GM18502 (cell line): ENCODE data around the gene BAIAP2.
"Not testable (repeated sequence)": the region's sequence is repeated elsewhere in the genome, so short reads cannot be mapped to it uniquely, and the experiment has no call there.

Source experiments
- ATAC-seq: cut with Tn5 transposase; IDR thresholded peaks from one replicate; pipeline ENCODE4 v1.9.1; 2021; ENCODE audit warnings: mild to moderate bottlenecking; ENCODE audit not compliant: unreplicated experiment, poor library complexity

Gene BAIAP2

GRCh38 chr17:81000334-81000630 lies 34.7 kb upstream of the BAIAP2 start:
- no peak for ATAC-seq

DNA sequence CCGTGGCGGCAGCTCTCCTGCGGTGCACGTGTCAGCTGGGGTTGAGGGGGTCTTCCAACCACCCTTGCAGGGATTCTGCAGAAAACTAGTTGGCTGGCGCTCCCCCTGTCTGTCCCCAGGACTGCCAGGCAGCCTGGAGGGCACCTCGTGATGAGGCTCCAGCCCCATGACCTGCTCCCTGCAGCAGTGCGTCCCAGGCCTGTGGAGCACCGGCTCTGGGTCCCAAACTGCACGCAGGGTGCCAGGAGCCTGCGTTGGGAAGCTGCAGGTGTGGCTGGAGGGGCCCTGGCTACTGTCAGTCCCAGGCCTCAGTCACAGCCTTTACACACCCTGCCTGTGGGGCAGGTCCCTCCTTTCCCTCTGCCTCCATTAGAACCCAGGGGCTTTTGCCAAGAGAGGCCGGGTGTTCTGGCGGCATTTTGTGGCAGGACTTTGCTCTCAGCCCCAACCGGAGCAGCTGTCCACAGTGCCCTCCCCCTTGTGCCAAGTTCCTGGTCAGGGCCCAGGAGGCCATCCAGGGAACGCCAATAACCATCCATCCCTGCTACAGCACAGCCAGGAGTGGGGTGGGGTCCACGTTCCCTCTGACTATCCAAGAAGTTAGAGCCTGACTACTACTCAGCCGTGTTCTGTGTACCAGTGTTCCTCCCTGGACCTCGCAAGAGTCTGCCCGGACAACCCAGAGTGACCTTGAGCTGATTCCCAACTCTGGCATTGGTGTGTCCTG lies 34.2 kb upstream of the BAIAP2 start:
- no peak for ATAC-seq

- ATAC-seq: no peak
These were observed 33.0 kb upstream of the BAIAP2 start for GRCh38 chr17:81002013-81002384.

- ATAC-seq: no peak
These were observed 32.3 kb upstream of the BAIAP2 start for GRCh38 chr17:81002409-81003361.

- no peak for ATAC-seq
These were observed 31.1 kb upstream of the BAIAP2 start for GRCh38 chr17:81003711-81004475.

DNA sequence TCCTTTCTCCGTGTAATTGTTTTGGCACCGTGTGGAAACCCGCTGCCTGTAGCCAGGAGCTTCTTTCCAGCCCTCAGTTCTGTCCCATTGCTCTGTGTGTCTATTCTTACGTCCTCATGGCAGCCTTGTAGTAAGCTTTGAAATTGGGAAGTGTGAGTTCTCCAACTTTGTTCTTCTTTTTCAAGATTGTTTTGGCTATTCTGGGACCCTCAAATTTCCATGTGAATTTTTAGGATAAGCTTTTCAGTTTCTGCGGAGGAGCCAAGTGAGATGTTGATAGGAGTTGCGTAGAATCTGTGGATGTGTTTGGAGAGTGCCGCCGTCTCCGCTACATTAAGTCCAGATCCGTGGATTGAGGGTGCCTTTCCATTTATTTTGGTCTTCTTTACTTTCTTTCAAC lies 28.1 kb upstream of the BAIAP2 start:
- ATAC-seq: no peak

DNA sequence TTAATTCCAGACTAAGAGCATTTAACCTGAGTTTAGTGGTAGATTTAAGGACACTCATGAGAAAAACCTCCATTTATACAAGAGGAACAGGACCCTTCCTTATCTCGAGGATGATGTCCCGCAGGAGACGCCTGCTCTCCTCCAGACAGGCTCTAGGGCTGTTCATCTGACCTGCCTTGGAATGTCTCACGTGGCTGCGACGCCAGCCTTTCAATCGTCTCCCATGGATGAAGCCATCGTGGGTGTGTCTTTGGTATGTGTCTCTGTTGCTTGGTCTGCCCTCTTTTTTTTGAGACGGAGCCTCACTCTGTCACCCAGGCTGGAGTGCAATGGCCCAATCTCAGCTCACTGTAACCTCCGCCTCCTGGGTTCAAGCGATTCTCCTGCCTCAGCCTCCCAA lies 26.8 kb upstream of the BAIAP2 start:
- ATAC-seq: no peak

GRCh38 chr17:81009136-81009535 lies 25.8 kb upstream of the BAIAP2 start:
- no peak for ATAC-seq

DNA sequence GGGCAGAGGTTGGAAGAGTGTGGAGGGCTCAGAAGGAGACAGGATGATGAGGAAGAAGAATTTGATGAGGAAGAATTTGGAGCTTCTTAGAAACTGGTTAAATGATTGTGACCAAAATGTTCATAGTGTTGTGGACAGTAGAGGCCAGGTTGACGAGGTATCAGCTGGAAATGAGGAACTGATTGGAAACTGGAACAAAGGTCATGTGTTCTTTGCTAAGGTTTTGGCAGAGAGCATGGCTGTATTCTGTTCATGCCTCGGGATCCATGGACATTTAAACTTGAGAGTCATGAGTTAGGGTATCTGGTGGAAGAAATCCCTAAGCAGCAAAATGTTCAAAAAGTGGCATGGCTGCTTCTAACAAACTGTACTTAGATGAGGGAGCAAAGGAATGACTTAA lies 24.0 kb upstream of the BAIAP2 start:
- no peak for ATAC-seq

GRCh38 chr17:81011951-81012350 lies 23.0 kb upstream of the BAIAP2 start:
- ATAC-seq: no peak

DNA sequence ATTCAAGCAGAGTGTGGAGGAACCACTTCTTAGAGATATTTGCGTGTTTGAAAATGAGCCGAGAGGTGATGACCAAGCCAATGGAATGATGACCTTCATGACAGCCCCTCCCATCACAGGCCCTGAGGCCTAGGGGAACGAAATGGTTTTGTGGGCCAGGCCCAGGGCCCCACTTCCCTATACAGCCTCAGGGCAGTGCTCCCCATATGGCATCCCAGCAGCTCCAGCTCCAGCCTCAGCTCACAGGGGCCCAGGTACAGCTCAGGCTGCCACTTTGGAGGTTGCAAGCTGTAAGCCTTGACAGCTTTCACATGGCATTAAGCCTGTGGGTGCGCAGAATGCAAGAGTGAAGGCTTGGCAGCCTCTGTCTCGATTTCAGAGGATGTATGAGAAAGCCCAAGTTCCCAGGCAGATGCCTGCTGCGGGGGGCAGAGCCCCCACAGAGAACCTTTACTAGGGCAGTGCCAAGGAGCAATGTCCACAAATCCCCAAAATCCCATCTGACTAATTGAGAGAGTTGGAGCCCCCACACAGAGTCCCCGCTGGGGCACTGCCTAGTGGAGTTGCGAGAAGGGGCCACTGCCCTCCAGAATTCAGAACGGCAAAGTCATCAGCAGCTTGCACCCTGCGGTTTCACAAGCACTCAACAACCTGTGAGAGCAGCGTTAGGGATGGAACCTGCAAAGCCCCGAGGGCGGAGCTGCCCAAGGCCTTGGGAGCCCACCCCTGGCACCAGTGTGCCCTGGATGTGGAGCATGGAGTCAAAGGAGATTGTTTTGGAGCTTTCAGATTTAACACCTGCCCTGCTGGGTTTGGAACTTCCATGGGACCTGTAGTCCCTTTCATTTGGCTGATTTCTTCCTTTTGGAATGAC lies 22.1 kb upstream of the BAIAP2 start:
- no peak for ATAC-seq

- no peak for ATAC-seq
These were observed 21.3 kb upstream of the BAIAP2 start for GRCh38 chr17:81013642-81014041.

DNA sequence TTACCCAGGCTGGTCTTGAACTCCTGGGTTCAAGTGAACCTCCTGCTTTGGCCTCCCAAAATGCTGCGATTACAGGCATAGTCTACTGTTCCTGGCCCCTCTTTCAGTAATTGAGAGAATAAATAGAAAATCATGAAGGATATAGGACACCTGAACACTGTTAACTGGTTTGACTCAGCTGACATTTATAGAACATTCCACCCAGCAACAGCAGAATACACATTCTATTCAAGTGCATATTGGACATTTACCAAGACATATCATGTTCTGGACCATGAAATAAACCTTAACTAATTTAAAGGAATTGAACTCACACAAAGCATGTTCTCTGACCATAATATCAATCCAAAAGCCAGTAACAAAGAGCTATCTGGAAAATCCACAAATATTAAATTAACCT lies 19.8 kb upstream of the BAIAP2 start:
- ATAC-seq: no peak

DNA sequence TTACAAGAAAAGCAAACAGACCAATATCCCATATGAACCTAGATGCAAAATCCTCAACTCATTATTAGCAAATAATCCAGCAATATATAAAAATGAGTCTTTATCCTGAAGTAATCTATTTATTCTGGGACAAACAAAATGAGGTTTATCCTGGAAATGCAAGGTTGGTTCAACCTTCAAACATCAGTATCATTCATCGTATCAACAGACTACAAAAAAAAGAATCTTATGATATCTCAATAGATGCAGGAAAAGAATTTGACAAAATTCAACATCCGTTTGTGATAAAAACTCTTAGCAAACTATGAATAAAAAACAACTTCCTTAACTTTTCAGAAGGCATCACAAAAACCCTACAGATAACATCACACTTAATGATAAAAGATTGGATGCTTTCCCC lies 18.4 kb upstream of the BAIAP2 start:
- ATAC-seq: no peak

- ATAC-seq: not testable (repeated sequence)
These were observed 17.6 kb upstream of the BAIAP2 start for GRCh38 chr17:81017330-81017729.

DNA sequence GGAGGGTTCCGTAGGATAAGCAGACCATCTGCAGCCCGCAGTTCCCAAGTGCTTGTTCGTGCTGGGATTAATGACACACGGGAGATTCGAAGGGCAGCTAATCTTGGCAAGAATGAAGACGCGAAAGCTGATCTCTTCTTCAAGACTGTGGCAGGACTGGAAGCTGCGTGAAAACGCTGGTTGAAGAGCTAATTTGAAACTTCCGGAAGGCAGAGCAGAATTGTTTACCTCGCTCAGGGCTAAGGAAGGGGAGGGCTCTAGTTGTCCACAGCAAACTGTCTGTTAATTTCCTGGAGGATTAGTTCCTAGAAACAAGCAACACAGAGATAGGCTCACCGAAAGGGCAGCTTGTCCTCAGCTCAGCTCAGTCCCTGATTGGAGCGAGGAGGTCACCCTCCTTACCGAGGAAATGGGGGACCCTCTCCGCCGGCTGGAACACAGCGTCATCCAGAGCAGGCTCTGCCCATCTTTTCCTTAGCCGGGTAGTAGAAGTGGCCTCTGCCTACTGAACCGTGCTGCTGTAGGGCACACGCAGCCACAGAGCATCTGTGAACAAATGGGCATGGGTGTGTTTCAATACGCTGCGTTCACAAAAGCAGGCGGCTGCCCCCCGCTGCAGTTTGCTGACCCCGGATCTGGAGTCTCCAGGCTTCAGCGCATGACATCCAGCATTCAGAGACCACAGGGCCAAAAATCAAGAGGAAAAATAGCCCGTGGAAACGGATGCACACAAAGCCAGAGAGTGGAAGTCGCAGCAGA lies 16.7 kb upstream of the BAIAP2 start:
- no peak for ATAC-seq

GRCh38 chr17:81019563-81020442 lies 15.1 kb upstream of the BAIAP2 start:
- no peak for ATAC-seq

GRCh38 chr17:81020443-81020766 lies 14.5 kb upstream of the BAIAP2 start:
- no peak for ATAC-seq
